ENCODE data around the gene ETAA1.
A peak's percentile ranks its signal among the peaks of the same experiment; 100 is the strongest.

The ETAA1 gene

GRCh38 chr2:67397143-67397986 is at the start of gene ETAA1:
Gene ETAA1, plus strand, starts transcription at chr2:67397333. Its CDS starts 116 bp downstream, at chr2:67397449.
- DNase-seq (ENCODE audit: low spot score) = peak; percentile 91

- DNase-seq (ENCODE audit: low spot score) = no peak
Measured at GRCh38 chr2:67366832-67367412, 30.2 kb upstream of the ETAA1 start.

- no peak for DNase-seq (ENCODE audit: low spot score)
Measured at GRCh38 chr2:67374481-67374880, 22.7 kb upstream of the ETAA1 start.

- no peak for DNase-seq (ENCODE audit: low spot score)
Measured at GRCh38 chr2:67374949-67375348, 22.2 kb upstream of the ETAA1 start.

GRCh38 chr2:67378555-67378954 is 18.6 kb upstream of the ETAA1 start:
- no peak for DNase-seq (ENCODE audit: low spot score)

- DNase-seq (ENCODE audit: low spot score) = no peak
Measured at GRCh38 chr2:67379048-67379447, 18.1 kb upstream of the ETAA1 start.

- no peak for DNase-seq (ENCODE audit: low spot score)
Measured at GRCh38 chr2:67384123-67384822, 12.9 kb upstream of the ETAA1 start.

GRCh38 chr2:67388680-67389079 is 8.5 kb upstream of the ETAA1 start:
- no peak for DNase-seq (ENCODE audit: low spot score)

- no peak for DNase-seq (ENCODE audit: low spot score)
Measured at GRCh38 chr2:67389286-67389685, 7.8 kb upstream of the ETAA1 start.

GRCh38 chr2:67389788-67390187 is 7.3 kb upstream of the ETAA1 start:
- no peak for DNase-seq (ENCODE audit: low spot score)

GRCh38 chr2:67393237-67393636 is 3.9 kb upstream of the ETAA1 start:
- DNase-seq (ENCODE audit: low spot score) = no peak

- no peak for DNase-seq (ENCODE audit: low spot score)
Measured at GRCh38 chr2:67394734-67395133, 2.4 kb upstream of the ETAA1 start.

GRCh38 chr2:67399144-67399543 is 2.0 kb downstream of the ETAA1 start:
- no peak for DNase-seq (ENCODE audit: low spot score)

GRCh38 chr2:67399831-67400489 is 2.8 kb downstream of the ETAA1 start:
- no peak for DNase-seq (ENCODE audit: low spot score)

GRCh38 chr2:67400560-67401485 is 3.7 kb downstream of the ETAA1 start:
- DNase-seq (ENCODE audit: low spot score) = no peak

GRCh38 chr2:67408346-67408745 is 11.2 kb downstream of the ETAA1 start:
- no peak for DNase-seq (ENCODE audit: low spot score)

- no peak for DNase-seq (ENCODE audit: low spot score)
Measured at GRCh38 chr2:67412424-67412823, 15.3 kb downstream of the ETAA1 start.

GRCh38 chr2:67414867-67415266 is 17.7 kb downstream of the ETAA1 start:
- DNase-seq (ENCODE audit: low spot score) = no peak

GRCh38 chr2:67416136-67416535 is 19.0 kb downstream of the ETAA1 start:
- DNase-seq (ENCODE audit: low spot score) = no peak

- DNase-seq (ENCODE audit: low spot score) = no peak
Measured at GRCh38 chr2:67423489-67423888, 26.4 kb downstream of the ETAA1 start.

- DNase-seq (ENCODE audit: low spot score) = no peak
Measured at GRCh38 chr2:67436221-67436620, 39.1 kb downstream of the ETAA1 start.
